MG63 (cell line): ENCODE results near the gene PRR18. TPM values are rescaled to one million over a fixed set of nuclear protein-coding genes. Genes with fewer than 3 reads are reported as not detected.
A peak's percentile ranks its signal among the peaks of the same experiment; 100 is the strongest.

Source experiments
- DNase-seq: peaks from one replicate; pipeline ENCODE4 v3.0.0-alpha.2; 2020
- H3K27me3 ChIP-seq: fragments of 250-450 bp; sonication (Bioruptor Pico); 2 replicates; pipeline ENCODE4 v1.5.1; 2020; ENCODE audit warnings: mild to moderate bottlenecking, moderate library complexity
- H3K36me3 ChIP-seq: fragments of 250-450 bp; sonication (Bioruptor Pico); 2 replicates; pipeline ENCODE4 v1.5.1; 2020; ENCODE audit warnings: mild to moderate bottlenecking, moderate library complexity
- H3K4me3 ChIP-seq: fragments of 250-450 bp; sonication (Bioruptor Pico); 2 replicates; pipeline ENCODE4 v1.5.1; 2020; ENCODE audit warnings: mild to moderate bottlenecking, moderate library complexity
- H3K9me3 ChIP-seq: fragments of 250-450 bp; sonication (Bioruptor Pico); 2 replicates; pipeline ENCODE4 v1.5.1; 2020; ENCODE audit warnings: mild to moderate bottlenecking, moderate library complexity
- total RNA-seq: library from RNA; depleted of rRNA; stranded (reverse); fragments of >200 nt; shearing (Covaris generic); gene quantifications from 2 replicates; pipeline ENCODE4 v1.2.3, GENCODE V29; 2014; ENCODE audit warnings: low replicate concordance

PRR18 gene
- total RNA-seq, 1 experiment from 2014 or later, result 1.3 TPM

- H3K4me3 ChIP-seq, result no peak overlapping the region
- no peak for DNase-seq
These were observed 14.2 kb downstream of the PRR18 start for GRCh38 chr6:166293731-166294584.

GRCh38 chr6:166289207-166290060, 18.8 kb downstream of the PRR18 start:
- H3K9me3 ChIP-seq, result no peaks in the 10 kb centered on the region
- H3K27me3 ChIP-seq, result peaks cover 2% of the 10 kb centered on the region
- DNase-seq, result no peak
- H3K36me3 ChIP-seq, result no peaks in the 10 kb centered on the region
- no peak overlapping the region for H3K4me3 ChIP-seq

More at GRCh38 chr6:166293731-166294584, 14.2 kb downstream of the PRR18 start:
- Histone ChIP-seq H3K9me3 (no peaks in the 10 kb centered on the region), H3K27me3 (peaks cover 4% of the 10 kb centered on the region), H3K36me3 (no peaks in the 10 kb centered on the region)

GRCh38 chr6:166286839-166287271, 21.3 kb downstream of the PRR18 start:
- Histone ChIP-seq H3K27me3 (no peaks in the 10 kb centered on the region), H3K4me3 (no peak overlapping the region), H3K36me3 (no peaks in the 10 kb centered on the region), H3K9me3 (no peaks in the 10 kb centered on the region)
- no peak for DNase-seq

GRCh38 chr6:166285233-166285632, 23.0 kb downstream of the PRR18 start:
- no peak for DNase-seq
- Histone ChIP-seq H3K27me3 (no peaks in the 10 kb centered on the region), H3K9me3 (no peaks in the 10 kb centered on the region), H3K4me3 (no peak overlapping the region), H3K36me3 (no peaks in the 10 kb centered on the region)

- Histone ChIP-seq H3K36me3 (no peaks in the 10 kb centered on the region), H3K4me3 (no peak overlapping the region), H3K9me3 (no peaks in the 10 kb centered on the region), H3K27me3 (no peaks in the 10 kb centered on the region)
- DNase-seq, result no peak
These were observed 23.6 kb downstream of the PRR18 start for GRCh38 chr6:166284640-166285039.

- Histone ChIP-seq H3K27me3 (no peaks in the 10 kb centered on the region), H3K36me3 (no peaks in the 10 kb centered on the region), H3K9me3 (no peaks in the 10 kb centered on the region), H3K4me3 (no peak overlapping the region)
- no peak for DNase-seq
These were observed 25.7 kb downstream of the PRR18 start for GRCh38 chr6:166282394-166283032.

- Histone ChIP-seq H3K4me3 (no peak overlapping the region), H3K27me3 (no peaks in the 10 kb centered on the region), H3K36me3 (no peaks in the 10 kb centered on the region), H3K9me3 (no peaks in the 10 kb centered on the region)
- DNase-seq, result no peak
These were observed 27.1 kb downstream of the PRR18 start for GRCh38 chr6:166281104-166281503.

GRCh38 chr6:166279393-166279679, 28.9 kb downstream of the PRR18 start:
- no peak for DNase-seq
- H3K4me3 ChIP-seq, result no peak overlapping the region
- H3K27me3 ChIP-seq, result no peaks in the 10 kb centered on the region
- H3K9me3 ChIP-seq, result no peaks in the 10 kb centered on the region
- no peaks in the 10 kb centered on the region for H3K36me3 ChIP-seq

- H3K27me3 ChIP-seq, result no peaks in the 10 kb centered on the region
- H3K9me3 ChIP-seq, result no peaks in the 10 kb centered on the region
- DNase-seq, result no peak
- H3K4me3 ChIP-seq, result no peak overlapping the region
- H3K36me3 ChIP-seq, result no peaks in the 10 kb centered on the region
These were observed 29.4 kb downstream of the PRR18 start for GRCh38 chr6:166278579-166279392.

- no peak for DNase-seq
- Histone ChIP-seq H3K9me3 (no peaks in the 10 kb centered on the region), H3K36me3 (no peaks in the 10 kb centered on the region), H3K27me3 (no peaks in the 10 kb centered on the region), H3K4me3 (no peak overlapping the region)
These were observed 30.2 kb downstream of the PRR18 start for GRCh38 chr6:166277892-166278578.

- H3K9me3 ChIP-seq, result no peaks in the 10 kb centered on the region
- no peaks in the 10 kb centered on the region for H3K36me3 ChIP-seq
- no peak overlapping the region for H3K4me3 ChIP-seq
- H3K27me3 ChIP-seq, result no peaks in the 10 kb centered on the region
- peak; percentile 15 for DNase-seq
These were observed 31.2 kb downstream of the PRR18 start for GRCh38 chr6:166277018-166277417.

- H3K27me3 ChIP-seq, result no peaks in the 10 kb centered on the region
- H3K9me3 ChIP-seq, result no peaks in the 10 kb centered on the region
- DNase-seq, result peak; percentile 42
- H3K4me3 ChIP-seq, result no peak overlapping the region
- H3K36me3 ChIP-seq, result no peaks in the 10 kb centered on the region
These were observed 32.5 kb downstream of the PRR18 start for GRCh38 chr6:166275714-166276166.

GRCh38 chr6:166274739-166275370, 33.3 kb downstream of the PRR18 start:
- H3K36me3 ChIP-seq, result no peaks in the 10 kb centered on the region

GRCh38 chr6:166274163-166274562, 34.0 kb downstream of the PRR18 start:
- Histone ChIP-seq H3K36me3 (no peaks in the 10 kb centered on the region), H3K27me3 (no peaks in the 10 kb centered on the region), H3K4me3 (no peak overlapping the region), H3K9me3 (no peaks in the 10 kb centered on the region)
- no peak for DNase-seq

More at GRCh38 chr6:166274739-166275370, 33.3 kb downstream of the PRR18 start:
- Histone ChIP-seq H3K9me3 (no peaks in the 10 kb centered on the region), H3K4me3 (no peak overlapping the region), H3K27me3 (no peaks in the 10 kb centered on the region)
- DNase-seq, result no peak

GRCh38 chr6:166271376-166271765, 36.8 kb downstream of the PRR18 start:
- no peaks in the 10 kb centered on the region for H3K9me3 ChIP-seq
- no peak overlapping the region for H3K4me3 ChIP-seq
- no peak for DNase-seq
- no peaks in the 10 kb centered on the region for H3K27me3 ChIP-seq
- no peaks in the 10 kb centered on the region for H3K36me3 ChIP-seq
